Measurements from ENCODE around the gene PAX2. TPM values are rescaled to one million over a fixed set of nuclear protein-coding genes. Genes with fewer than 3 reads are reported as not detected.

Gene PAX2
- total RNA-seq, 1 experiment from 2014 or later, result not detected

DNA sequence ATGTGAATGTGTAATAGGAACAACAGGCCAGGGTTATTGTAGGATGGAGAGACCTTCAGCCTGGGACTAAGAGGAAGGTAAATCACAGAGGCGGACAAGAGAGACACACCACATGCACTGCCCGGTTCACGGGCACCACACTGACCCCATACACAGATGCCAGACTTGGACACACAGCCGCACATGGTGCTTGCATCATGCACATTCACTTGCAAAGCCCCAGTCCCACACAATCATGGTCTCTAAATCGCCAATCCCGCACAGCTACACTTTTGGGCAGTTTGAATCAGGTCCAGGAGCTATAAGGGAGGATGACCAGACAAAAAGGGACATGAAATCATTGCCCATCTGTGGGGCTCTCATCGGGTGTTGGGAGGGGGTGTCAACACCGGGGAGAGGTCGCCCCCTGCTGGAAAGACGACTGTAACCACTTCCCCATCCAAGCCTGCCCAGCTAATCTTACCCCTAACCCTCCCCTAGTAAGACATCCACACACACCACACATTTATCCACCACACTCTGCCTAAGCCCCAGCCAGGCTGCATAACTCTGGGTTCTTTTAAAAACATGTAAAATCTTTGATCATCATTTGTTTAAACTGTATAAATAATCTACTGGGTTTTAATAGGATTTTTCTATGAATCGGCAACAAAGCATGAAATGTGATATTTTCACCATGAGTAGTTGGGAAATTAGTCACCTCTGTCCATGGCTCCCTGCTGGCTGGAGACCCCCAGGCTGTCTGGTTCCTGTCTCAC, 126.8 kb downstream of the PAX2 start:
- Histone ChIP-seq H3K79me1 (ENCODE audit: insufficient read depth, low read depth, low read length, poor library complexity, severe bottlenecking) (no peaks in the 10 kb centered on the region), H3K9me3 (ENCODE audit: control insufficient read depth, low read depth, low read length) (no peaks in the 10 kb centered on the region), H2AK5ac (ENCODE audit: insufficient read length, low read length) (no peak overlapping the region), H3K56ac (ENCODE audit: insufficient read length, low read depth, low read length) (no peak overlapping the region), H2AFZ (ENCODE audit: low read length) (no peak overlapping the region), H2BK20ac (ENCODE audit: low read depth, low read length, poor library complexity, severe bottlenecking) (no peak overlapping the region), H4K91ac (ENCODE audit: insufficient read length, low read depth, low read length) (no peak overlapping the region), H3K14ac (ENCODE audit: insufficient read depth, low read length) (no peak overlapping the region), H3K23me2 (ENCODE audit: insufficient read length, low read depth, low read length, poor library complexity, severe bottlenecking) (no peaks in the 10 kb centered on the region), H2BK12ac (ENCODE audit: insufficient read length, low read depth, low read length) (no peak overlapping the region), H3K27me3 (ENCODE audit: insufficient read depth, low read length) (no peaks in the 10 kb centered on the region; the same call in 1 of the 2 replicates), H3K27ac (ENCODE audit: insufficient read length, low read depth, low read length) (no peak overlapping the region), H4K8ac (replicated peaks; ENCODE audit: insufficient read length, low read depth, low read length) (no peak overlapping the region), H2BK15ac (ENCODE audit: low read depth, low read length) (no peak overlapping the region), H2BK5ac (ENCODE audit: insufficient read length, low read length) (no peak overlapping the region), H2BK120ac (ENCODE audit: low read depth, low read length, poor library complexity, severe bottlenecking) (no peak overlapping the region), H3K79me2 (ENCODE audit: insufficient read depth, low read length) (no peaks in the 10 kb centered on the region), H3K4me2 (ENCODE audit: insufficient read depth, insufficient read length, low read length) (no peak overlapping the region), H4K20me1 (ENCODE audit: control insufficient read depth, insufficient read depth, insufficient read length) (no peaks in the 10 kb centered on the region), H3T11ph (ENCODE audit: low read length) (no peak overlapping the region), H3K18ac (ENCODE audit: insufficient read length, low read depth, low read length) (no peak overlapping the region), H4K5ac (ENCODE audit: insufficient read length, low read depth, low read length) (no peak overlapping the region), H3K4ac (ENCODE audit: low read depth, low read length) (no peak overlapping the region), H3K4me1 (ENCODE audit: insufficient read depth, low read length) (no peaks in the 10 kb centered on the region), H3K9ac (ENCODE audit: extremely low read depth, insufficient read length, low read length) (no peak overlapping the region), H3K23ac (ENCODE audit: insufficient read length, low read depth, low read length) (no peak overlapping the region)
- Mint-ChIP-seq H3K4me1 (peaks cover 1 to 49% of the 10 kb centered on the region in 2 experiments), H3K36me3 (ENCODE audit: insufficient read depth in 1 of 3, low read depth in 3 of 3) (no peaks in the 10 kb centered on the region), H3K27ac (no peak overlapping the region), H3K27me3 (ENCODE audit: low read depth) (peaks cover 86% of the 10 kb centered on the region), H3K4me3 (no peak overlapping the region), H3K9me3 (no peaks in the 10 kb centered on the region; a peak in 1 of 5 replicates)
- TF ChIP-seq, protein P1, sequence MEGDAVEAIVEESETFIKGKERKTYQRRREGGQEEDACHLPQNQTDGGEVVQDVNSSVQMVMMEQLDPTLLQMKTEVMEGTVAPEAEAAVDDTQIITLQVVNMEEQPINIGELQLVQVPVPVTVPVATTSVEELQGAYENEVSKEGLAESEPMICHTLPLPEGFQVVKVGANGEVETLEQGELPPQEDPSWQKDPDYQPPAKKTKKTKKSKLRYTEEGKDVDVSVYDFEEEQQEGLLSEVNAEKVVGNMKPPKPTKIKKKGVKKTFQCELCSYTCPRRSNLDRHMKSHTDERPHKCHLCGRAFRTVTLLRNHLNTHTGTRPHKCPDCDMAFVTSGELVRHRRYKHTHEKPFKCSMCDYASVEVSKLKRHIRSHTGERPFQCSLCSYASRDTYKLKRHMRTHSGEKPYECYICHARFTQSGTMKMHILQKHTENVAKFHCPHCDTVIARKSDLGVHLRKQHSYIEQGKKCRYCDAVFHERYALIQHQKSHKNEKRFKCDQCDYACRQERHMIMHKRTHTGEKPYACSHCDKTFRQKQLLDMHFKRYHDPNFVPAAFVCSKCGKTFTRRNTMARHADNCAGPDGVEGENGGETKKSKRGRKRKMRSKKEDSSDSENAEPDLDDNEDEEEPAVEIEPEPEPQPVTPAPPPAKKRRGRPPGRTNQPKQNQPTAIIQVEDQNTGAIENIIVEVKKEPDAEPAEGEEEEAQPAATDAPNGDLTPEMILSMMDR (conservative IDR thresholded peaks at IDR 0.05), result peak; percentile 88
- no CpG with 5 or more reads among the region's 11 CpGs for WGBS (ENCODE audit: extremely low coverage, insufficient read length, low lambda C conversion rate)
- DNase-seq, result peak; percentile 77
